Measurements from ENCODE around the gene ARMS2.

DNA sequence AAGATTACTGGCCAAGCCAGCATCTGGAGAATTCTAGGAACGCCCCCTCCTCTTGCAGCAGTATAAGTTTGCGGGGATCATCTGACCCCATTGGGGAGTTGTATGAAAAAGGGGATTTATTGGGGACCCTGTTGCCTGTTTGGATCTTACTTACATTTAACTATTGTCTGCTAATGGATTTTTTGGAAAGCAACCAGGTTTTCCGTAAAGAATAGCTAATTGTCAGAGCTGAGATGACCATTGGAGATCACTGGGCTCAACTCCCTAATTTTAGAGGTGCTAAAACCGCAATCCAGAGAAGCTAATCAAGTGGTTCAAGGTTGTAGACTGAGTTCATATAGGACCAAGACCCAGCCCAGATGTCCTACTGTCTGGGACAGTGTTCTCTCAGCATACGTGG is 45.7 kb downstream of the ARMS2 start:
- TF ChIP-seq, protein P1, sequence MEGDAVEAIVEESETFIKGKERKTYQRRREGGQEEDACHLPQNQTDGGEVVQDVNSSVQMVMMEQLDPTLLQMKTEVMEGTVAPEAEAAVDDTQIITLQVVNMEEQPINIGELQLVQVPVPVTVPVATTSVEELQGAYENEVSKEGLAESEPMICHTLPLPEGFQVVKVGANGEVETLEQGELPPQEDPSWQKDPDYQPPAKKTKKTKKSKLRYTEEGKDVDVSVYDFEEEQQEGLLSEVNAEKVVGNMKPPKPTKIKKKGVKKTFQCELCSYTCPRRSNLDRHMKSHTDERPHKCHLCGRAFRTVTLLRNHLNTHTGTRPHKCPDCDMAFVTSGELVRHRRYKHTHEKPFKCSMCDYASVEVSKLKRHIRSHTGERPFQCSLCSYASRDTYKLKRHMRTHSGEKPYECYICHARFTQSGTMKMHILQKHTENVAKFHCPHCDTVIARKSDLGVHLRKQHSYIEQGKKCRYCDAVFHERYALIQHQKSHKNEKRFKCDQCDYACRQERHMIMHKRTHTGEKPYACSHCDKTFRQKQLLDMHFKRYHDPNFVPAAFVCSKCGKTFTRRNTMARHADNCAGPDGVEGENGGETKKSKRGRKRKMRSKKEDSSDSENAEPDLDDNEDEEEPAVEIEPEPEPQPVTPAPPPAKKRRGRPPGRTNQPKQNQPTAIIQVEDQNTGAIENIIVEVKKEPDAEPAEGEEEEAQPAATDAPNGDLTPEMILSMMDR (IDR thresholded peaks at IDR 0.05): no peak
- TF ChIP-seq POLR2A (IDR thresholded peaks at IDR 0.05): no peak
- TF ChIP-seq EP300 (IDR thresholded peaks at IDR 0.05): no peak
